Body of pancreas (tissue), 4 donors: ENCODE results near the gene WNT10A.

ENCODE experiments used
- POLR2A ChIP-seq, 3 donors: fragments of 450-650 bp; IDR thresholded peaks; one replicate each; pipeline ENCODE4 v1.6.1; 2016; ENCODE audit warnings: antibody characterized with exemption in 3 of 3, mild to moderate bottlenecking in 2 of 3
- TF ChIP-seq, protein P1 (sequence below), 7 experiments: fragments of 450-650 bp in 4 of 7; fragments of 200-600 bp in 3 of 7; sonication (generic) in 3 of 7; IDR thresholded peaks; one replicate each; pipeline ENCODE4 v1.5.1; 2016 to 2019; ENCODE audit warnings: antibody characterized with exemption in 7 of 7

DNA sequence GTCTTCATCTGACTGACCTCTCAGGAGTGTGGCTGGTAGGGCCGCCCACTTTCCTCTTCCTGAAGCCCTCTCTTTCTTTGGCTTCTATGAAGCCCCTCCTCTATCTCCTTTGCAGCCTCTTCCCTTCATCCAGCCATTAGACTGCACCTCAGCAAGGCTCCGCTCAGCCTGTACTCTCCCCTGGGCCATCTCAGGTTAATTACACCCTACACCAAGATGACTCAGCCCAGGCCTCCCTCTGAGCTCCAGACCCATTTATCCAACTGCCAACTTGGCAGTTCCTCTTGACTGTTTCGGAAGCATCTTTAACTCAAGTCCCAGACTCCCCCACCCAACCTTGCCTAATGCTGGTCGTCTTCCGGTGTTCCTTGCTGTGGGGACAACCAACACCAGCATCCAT is 26.9 kb upstream of the WNT10A start:
- TF ChIP-seq, protein P1, sequence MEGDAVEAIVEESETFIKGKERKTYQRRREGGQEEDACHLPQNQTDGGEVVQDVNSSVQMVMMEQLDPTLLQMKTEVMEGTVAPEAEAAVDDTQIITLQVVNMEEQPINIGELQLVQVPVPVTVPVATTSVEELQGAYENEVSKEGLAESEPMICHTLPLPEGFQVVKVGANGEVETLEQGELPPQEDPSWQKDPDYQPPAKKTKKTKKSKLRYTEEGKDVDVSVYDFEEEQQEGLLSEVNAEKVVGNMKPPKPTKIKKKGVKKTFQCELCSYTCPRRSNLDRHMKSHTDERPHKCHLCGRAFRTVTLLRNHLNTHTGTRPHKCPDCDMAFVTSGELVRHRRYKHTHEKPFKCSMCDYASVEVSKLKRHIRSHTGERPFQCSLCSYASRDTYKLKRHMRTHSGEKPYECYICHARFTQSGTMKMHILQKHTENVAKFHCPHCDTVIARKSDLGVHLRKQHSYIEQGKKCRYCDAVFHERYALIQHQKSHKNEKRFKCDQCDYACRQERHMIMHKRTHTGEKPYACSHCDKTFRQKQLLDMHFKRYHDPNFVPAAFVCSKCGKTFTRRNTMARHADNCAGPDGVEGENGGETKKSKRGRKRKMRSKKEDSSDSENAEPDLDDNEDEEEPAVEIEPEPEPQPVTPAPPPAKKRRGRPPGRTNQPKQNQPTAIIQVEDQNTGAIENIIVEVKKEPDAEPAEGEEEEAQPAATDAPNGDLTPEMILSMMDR (IDR thresholded peaks at IDR 0.05) = no peak
- no peak for TF ChIP-seq POLR2A (IDR thresholded peaks at IDR 0.05)
